ENCODE measurements around the gene CCDC71. TPM values are rescaled to one million over a fixed set of nuclear protein-coding genes. Genes with fewer than 3 reads are reported as not detected.

Gene CCDC71
- total and polyA plus RNA-seq, 2 of the 13 experiments (the other 11 are each of a cell fraction or from before 2014, with no cell fraction given): 9.7 to 14.3 TPM

GRCh38 chr3:49166752-49167556, 823 bp upstream of the CCDC71 start (continued):
- TF ChIP-seq ZNF646 (CRISPR knock-in tag; IDR thresholded peaks at IDR 0.05) (no peak), ZHX2 (IDR thresholded peaks at IDR 0.05; ENCODE audit: low read depth) (no peak), ZHX2 (CRISPR knock-in tag; IDR thresholded peaks at IDR 0.05; ENCODE audit: borderline replicate concordance) (no peak), ZNF264 (CRISPR knock-in tag; IDR thresholded peaks at IDR 0.05) (no peak), SRY (CRISPR knock-in tag; IDR thresholded peaks at IDR 0.05) (no peak), THRA (CRISPR knock-in tag; IDR thresholded peaks at IDR 0.05; ENCODE audit: borderline replicate concordance) (no peak), SMC3 (IDR thresholded peaks at IDR 0.05; ENCODE audit: low read length) (no peak), RERE (CRISPR knock-in tag; IDR thresholded peaks at IDR 0.05; ENCODE audit: low read depth) (no peak)

Measured in HepG2 (cell line).